Kidney (tissue), 14 donors: ENCODE data around the gene THADA. TPM values are rescaled to one million over a fixed set of nuclear protein-coding genes. Genes with fewer than 3 reads are reported as not detected.

ENCODE experiments used
- DNase-seq, 5 donors: peaks; one replicate each; pipeline ENCODE4 v3.0.0-alpha.2; 2013 to 2020
- FAIRE-seq: peaks from 2 replicates; lab custom pipeline; 2012; peaks lifted over from hg19 to GRCh38; lab: Jason Lieb, UNC
- H3K27ac ChIP-seq, 2 donors: one replicate each; pipeline ENCODE4 v1.7.0; 2013; ENCODE audit warnings: low read depth in 2 of 2, low read length in 2 of 2, inconsistent platforms in 1 of 2
- H3K27me3 ChIP-seq: one replicate; pipeline ENCODE4 v1.7.1; 2013; ENCODE audit warnings: low read length, inconsistent platforms; ENCODE audit not compliant: control insufficient read depth, insufficient read depth
- H3K36me3 ChIP-seq, 3 donors: one replicate each; pipeline versions ENCODE4 v1.7.0 to v1.7.1; 2013; ENCODE audit warnings: low read length in 3 of 3, control low read depth in 1 of 3, inconsistent platforms in 1 of 3; ENCODE audit not compliant: insufficient read depth in 3 of 3, control insufficient read depth in 2 of 3
- H3K4me1 ChIP-seq, 3 donors: one replicate each; pipeline versions ENCODE4 v1.7.0 to v1.7.1; 2013; ENCODE audit warnings: low read length in 3 of 3, inconsistent platforms in 1 of 3, low read depth in 1 of 3; ENCODE audit not compliant: control insufficient read depth in 2 of 3, insufficient read depth in 2 of 3
- H3K4me3 ChIP-seq, 3 donors: one replicate each; pipeline versions ENCODE4 v1.7.0 to v1.8.1; 2013; ENCODE audit warnings: low read length in 3 of 3, control low read depth in 1 of 3, inconsistent platforms in 1 of 3
- H3K9ac ChIP-seq, 3 donors: one replicate each; pipeline versions ENCODE4 v1.7.0 to v1.7.1; 2013; ENCODE audit warnings: low read length in 3 of 3, control low read depth in 1 of 3, inconsistent platforms in 1 of 3
- H3K9me3 ChIP-seq, 3 donors: one replicate each; pipeline versions ENCODE4 v1.7.0 to v1.7.1; 2013; ENCODE audit warnings: low read length in 3 of 3, control low read depth in 1 of 3, inconsistent platforms in 1 of 3; ENCODE audit not compliant: control insufficient read depth in 2 of 3, insufficient read depth in 1 of 3
- CTCF ChIP-seq: IDR thresholded peaks from 3 replicates; pipeline ENCODE4 v1.5.1; 2012; ENCODE audit warnings: mild to moderate bottlenecking, moderate library complexity, borderline replicate concordance; ENCODE audit not compliant: insufficient read depth; ENCODE audit errors: extremely low read depth
- intact Hi-C: fragments of 100-400 bp; cut with DNase I; formaldehyde crosslinking; loops from one replicate; pipeline ENCODE4 v1.11.1; 2022
- polyA plus RNA-seq: library from polyadenylated mRNA; stranded (reverse); fragments of 350-450 nt; fragmentation: Illumina TruSeq; extraction: RNeasy Lipid Tissue Mini Kit (QIAGEN cat#74804); gene quantifications from one replicate; pipeline ENCODE4 v1.2.3, GENCODE V29; 2014; ENCODE audit warnings: low read depth, low replicate concordance; ENCODE audit not compliant: insufficient read depth
- total RNA-seq: library from RNA; stranded (reverse); fragmentation: NEBNext Ultra II Directional; extraction: Animal tissue kit (Norgen Biotek cat#: 25700); gene quantifications from one replicate; pipeline ENCODE4 v1.2.1, GENCODE V29; 2021
- donor health status: control.
- donor health status: control.
- donor health status: control.
- donor health status: control.
- donor health status: control.
- donor health status: DM: yes; HTN: yes; CAD: no.
- donor health status: Normal renal cell carcinoma (clear cell type).

The THADA gene
- total and polyA plus RNA-seq, 2 donors from 2014 or later: 21.4 to 45.1 TPM

- no peak for FAIRE-seq
- H3K27ac ChIP-seq: no peak overlapping the region
- no peak overlapping the region for H3K9ac ChIP-seq
- H3K4me1 ChIP-seq: peaks cover 0 to 7% (median 3%) of the 10 kb centered on the region in 3 donors
- DNase-seq: no peak
- no peak overlapping the region for H3K4me3 ChIP-seq
- no peak for TF ChIP-seq CTCF
- intact Hi-C loops: no loop called here
- no peaks in the 10 kb centered on the region for H3K27me3 ChIP-seq
- H3K9me3 ChIP-seq: no peaks in the 10 kb centered on the region
- no peaks in the 10 kb centered on the region for H3K36me3 ChIP-seq
These were observed 158.5 kb downstream of the THADA start for GRCh38 chr2:43437363-43437762.

- Histone ChIP-seq H3K4me3 (no peak overlapping the region), H3K9me3 (no peaks in the 10 kb centered on the region), H3K27me3 (no peaks in the 10 kb centered on the region), H3K36me3 (no peaks in the 10 kb centered on the region), H3K4me1 (peaks cover 0 to 7% (median 3%) of the 10 kb centered on the region in 3 donors), H3K9ac (no peak overlapping the region), H3K27ac (no peak overlapping the region)
- intact Hi-C loops: no loop called here
- no peak for FAIRE-seq
- DNase-seq: no peak
- no peak for TF ChIP-seq CTCF
These were observed 159.4 kb downstream of the THADA start for GRCh38 chr2:43436431-43436830.

- FAIRE-seq (no peak), DNase-seq (no peak)
- Histone ChIP-seq H3K27ac (no peak overlapping the region), H3K4me1 (peaks cover 0 to 6% (median 3%) of the 10 kb centered on the region in 3 donors), H3K4me3 (no peak overlapping the region), H3K9me3 (no peaks in the 10 kb centered on the region), H3K9ac (no peak overlapping the region), H3K27me3 (no peaks in the 10 kb centered on the region), H3K36me3 (no peaks in the 10 kb centered on the region)
- intact Hi-C loops: no loop called here
- TF ChIP-seq CTCF: no peak
These were observed 160.1 kb downstream of the THADA start for GRCh38 chr2:43435746-43436145.

- Histone ChIP-seq H3K4me3 (no peak overlapping the region), H3K9me3 (no peaks in the 10 kb centered on the region), H3K36me3 (no peaks in the 10 kb centered on the region), H3K27ac (no peak overlapping the region), H3K9ac (no peak overlapping the region), H3K27me3 (no peaks in the 10 kb centered on the region), H3K4me1 (peaks cover 0 to 9% (median 3%) of the 10 kb centered on the region in 3 donors)
- intact Hi-C loops: no loop called here
- TF ChIP-seq CTCF: no peak
- DNase-seq (no peak), FAIRE-seq (no peak)
These were observed 165.3 kb downstream of the THADA start for GRCh38 chr2:43430489-43430888.
